ENCODE results near the gene DOCK7.
"Not testable (repeated sequence)": the region's sequence is repeated elsewhere in the genome, so short reads cannot be mapped to it uniquely, and the experiment has no call there.

The DOCK7 gene

DNA sequence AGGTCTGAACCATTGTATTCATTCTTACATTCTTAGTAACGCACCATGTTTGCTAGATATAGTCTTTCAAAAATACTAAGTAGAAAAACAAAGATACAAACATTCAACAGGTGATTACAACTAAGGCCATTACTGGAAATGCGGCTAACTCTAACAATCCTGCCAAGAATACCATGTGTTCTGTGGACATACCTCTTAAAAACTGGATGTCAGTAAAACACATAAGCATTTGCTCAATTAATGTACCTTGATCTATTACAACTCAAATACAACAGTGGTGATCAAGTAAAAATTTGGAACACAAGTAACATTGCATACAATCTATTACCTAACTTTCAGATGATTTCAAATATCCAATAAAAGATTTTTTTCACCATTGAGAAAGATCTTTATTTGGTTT, 75.4 kb downstream of the DOCK7 start:
- ATAC-seq (ENCODE audit: low read depth) (no peak), DNase-seq (ENCODE audit: low spot score in 2 of 2) (no peak)
- Mint-ChIP-seq H3K27me3 (no peaks in the 10 kb centered on the region), H3K4me3 (no peak overlapping the region), H3K36me3 (peaks cover 3% of the 10 kb centered on the region), H3K27ac (peak overlapping the region; percentile 70), H3K4me1 (peaks cover 10% of the 10 kb centered on the region), H3K9me3 (no peaks in the 10 kb centered on the region)

DNA sequence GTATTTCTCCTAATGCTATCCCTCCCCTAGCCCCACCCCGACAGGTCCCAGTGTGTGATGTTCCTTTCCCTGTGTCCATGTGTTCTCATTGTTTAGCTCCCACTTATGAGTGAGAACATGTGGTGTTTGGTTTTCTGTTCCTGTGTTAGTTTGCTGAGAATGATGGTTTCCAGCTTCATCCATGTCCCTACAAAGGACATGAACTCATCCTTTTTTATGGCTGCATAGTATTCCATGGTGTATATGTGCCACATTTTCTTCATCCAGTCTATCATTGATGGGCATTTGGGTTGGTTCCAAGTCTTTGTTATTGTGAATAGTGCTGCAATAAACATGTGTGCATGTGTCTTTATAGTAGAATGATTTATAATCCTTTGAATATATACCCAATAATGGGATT, 77.6 kb downstream of the DOCK7 start:
- not testable (repeated sequence) for ATAC-seq (ENCODE audit: low read depth); H3K9me3 Mint-ChIP-seq

DNA sequence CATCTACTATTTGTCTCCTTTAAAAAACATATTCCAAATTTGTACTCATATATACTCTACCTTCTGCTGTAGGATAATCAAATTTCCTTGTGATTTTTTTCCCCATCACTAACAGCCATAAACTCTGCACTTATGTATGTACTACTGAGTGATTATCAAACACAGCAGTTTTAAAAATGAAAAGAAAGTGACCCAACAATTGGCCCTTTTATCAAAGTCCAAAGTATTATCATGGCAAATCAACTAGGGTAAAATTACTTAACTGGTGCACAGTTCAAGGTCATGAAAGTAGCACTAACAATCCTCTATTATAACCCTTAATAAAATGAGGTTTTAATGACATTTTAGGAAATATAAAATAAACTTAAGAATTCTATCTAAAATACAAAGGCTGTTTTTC, 79.3 kb downstream of the DOCK7 start:
- peaks cover 4% of the 10 kb centered on the region for H3K36me3 Mint-ChIP-seq
- ATAC-seq (ENCODE audit: low read depth) (no peak), DNase-seq (ENCODE audit: low spot score in 2 of 2) (no peak)
- no peak overlapping the region for H3K4me3 Mint-ChIP-seq
- no peaks in the 10 kb centered on the region for H3K9me3 Mint-ChIP-seq
- no peak overlapping the region for H3K27ac Mint-ChIP-seq
- H3K27me3 Mint-ChIP-seq, result no peaks in the 10 kb centered on the region
- H3K4me1 Mint-ChIP-seq, result peaks cover 8% of the 10 kb centered on the region

More for the DNA sequence above, 77.6 kb downstream of the DOCK7 start:
- not testable (repeated sequence) for H3K36me3 Mint-ChIP-seq; H3K4me3 Mint-ChIP-seq; H3K27me3 Mint-ChIP-seq; DNase-seq (ENCODE audit: low spot score in 2 of 2); H3K27ac Mint-ChIP-seq
- H3K4me1 Mint-ChIP-seq, result peaks cover 10% of the 10 kb centered on the region

DNA sequence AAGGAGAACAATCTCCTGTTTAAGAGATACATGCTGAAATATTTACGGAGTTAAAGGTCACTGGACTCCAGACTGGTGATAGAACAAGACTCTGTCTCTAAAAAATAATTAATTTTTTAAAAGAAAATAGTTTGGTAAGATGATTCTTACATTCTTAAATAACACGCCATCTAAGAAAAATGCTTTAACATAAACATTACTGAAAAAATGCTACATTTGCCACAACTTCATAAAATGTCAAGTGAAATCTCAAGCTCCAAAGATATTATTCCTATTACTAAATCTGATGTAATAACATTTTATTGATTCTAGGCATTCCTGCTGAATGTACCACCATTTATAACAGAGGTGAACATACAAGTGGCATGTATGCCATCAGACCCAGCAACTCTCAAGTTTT, 86.7 kb downstream of the DOCK7 start:
- H3K9me3 Mint-ChIP-seq, result no peaks in the 10 kb centered on the region

GRCh38 chr1:62599044-62599443, 89.1 kb downstream of the DOCK7 start:
- no peak overlapping the region for H3K4me3 Mint-ChIP-seq
- H3K36me3 Mint-ChIP-seq, result peaks cover 4% of the 10 kb centered on the region
- H3K27ac Mint-ChIP-seq, result no peak overlapping the region
- no peaks in the 10 kb centered on the region for H3K27me3 Mint-ChIP-seq
- peaks cover 3% of the 10 kb centered on the region for H3K4me1 Mint-ChIP-seq
- no peaks in the 10 kb centered on the region for H3K9me3 Mint-ChIP-seq
- DNase-seq (ENCODE audit: low spot score in 2 of 2) (no peak), ATAC-seq (ENCODE audit: low read depth) (no peak)

More for the DNA sequence above, 86.7 kb downstream of the DOCK7 start:
- no peaks in the 10 kb centered on the region for H3K27me3 Mint-ChIP-seq
- peaks cover 4% of the 10 kb centered on the region for H3K36me3 Mint-ChIP-seq
- no peak for DNase-seq (ENCODE audit: low spot score in 2 of 2)
- peaks cover 3% of the 10 kb centered on the region for H3K4me1 Mint-ChIP-seq
- H3K27ac Mint-ChIP-seq, result no peak overlapping the region
- no peak overlapping the region for H3K4me3 Mint-ChIP-seq
- ATAC-seq (ENCODE audit: low read depth), result no peak

- Mint-ChIP-seq H3K4me1 (peaks cover 3% of the 10 kb centered on the region), H3K36me3 (peaks cover 4% of the 10 kb centered on the region), H3K27me3 (no peaks in the 10 kb centered on the region), H3K9me3 (no peaks in the 10 kb centered on the region), H3K27ac (no peak within 1 kb of the TSS), H3K4me3 (no peak within 1 kb of the TSS)
- no peak for ATAC-seq (ENCODE audit: low read depth)
- no peak for DNase-seq (ENCODE audit: low spot score in 2 of 2)
These were observed 90.9 kb downstream of the DOCK7 start, which contains the start of gene ANGPTL3 for GRCh38 chr1:62597281-62597680. ANGPTL3 (plus strand) TSS chr1:62597520; CDS start chr1:62597567, 47 bp downstream.

- DNase-seq (ENCODE audit: low spot score in 2 of 2) (no peak), ATAC-seq (ENCODE audit: low read depth) (no peak)
- Mint-ChIP-seq H3K27me3 (no peaks in the 10 kb centered on the region), H3K9me3 (no peaks in the 10 kb centered on the region), H3K4me3 (no peak overlapping the region), H3K27ac (no peak overlapping the region), H3K4me1 (peaks cover 3% of the 10 kb centered on the region), H3K36me3 (peaks cover 6% of the 10 kb centered on the region)
These were observed 92.5 kb downstream of the DOCK7 start for GRCh38 chr1:62595647-62596046.

- Mint-ChIP-seq H3K27me3 (no peaks in the 10 kb centered on the region), H3K9me3 (no peaks in the 10 kb centered on the region), H3K36me3 (peaks cover 8% of the 10 kb centered on the region), H3K4me1 (no peaks in the 10 kb centered on the region), H3K27ac (no peak overlapping the region), H3K4me3 (no peak overlapping the region)
- no peak for DNase-seq (ENCODE audit: low spot score in 2 of 2)
- ATAC-seq (ENCODE audit: low read depth), result no peak
These were observed 94.3 kb downstream of the DOCK7 start for GRCh38 chr1:62593825-62594394.

- ATAC-seq (ENCODE audit: low read depth), result no peak
- Mint-ChIP-seq H3K27me3 (no peaks in the 10 kb centered on the region), H3K4me3 (no peak overlapping the region), H3K9me3 (no peaks in the 10 kb centered on the region), H3K27ac (no peak overlapping the region), H3K36me3 (peaks cover 6% of the 10 kb centered on the region), H3K4me1 (no peaks in the 10 kb centered on the region)
- no peak for DNase-seq (ENCODE audit: low spot score in 2 of 2)
These were observed 97.2 kb downstream of the DOCK7 start for GRCh38 chr1:62590970-62591368.

DNA sequence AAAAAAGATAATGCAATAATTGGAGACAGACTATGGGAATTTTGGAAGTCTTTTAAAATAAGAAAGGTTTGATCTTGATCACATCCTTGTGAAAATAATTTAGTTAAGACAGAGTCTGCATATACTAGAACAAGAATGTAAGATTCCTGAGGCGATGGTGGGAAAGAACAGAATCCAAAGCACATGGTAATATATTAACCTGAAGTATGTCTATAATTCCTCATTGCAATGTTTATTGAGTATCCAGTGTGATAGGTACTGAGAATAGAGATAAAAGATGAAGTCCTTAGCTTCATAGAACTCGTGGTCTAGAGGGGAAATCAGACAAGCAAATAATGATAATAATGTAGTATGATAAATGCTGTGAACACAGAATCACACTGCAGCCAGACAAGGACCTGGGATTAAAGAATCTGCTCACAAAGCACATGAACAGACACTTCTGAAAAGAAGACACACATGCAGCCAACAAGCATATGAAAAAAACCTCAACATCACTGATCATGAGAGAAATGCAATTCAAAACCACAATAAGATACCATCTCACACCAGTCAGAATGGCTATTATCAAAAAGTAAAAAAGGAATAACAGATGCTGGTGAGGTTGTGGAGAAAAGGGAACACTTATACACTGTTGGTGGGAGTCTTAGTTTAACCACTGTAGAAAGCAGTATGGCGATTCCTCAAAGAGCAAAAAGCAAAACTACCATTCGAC, 97.8 kb downstream of the DOCK7 start:
- ATAC-seq (ENCODE audit: low read depth), result no peak
- H3K27ac Mint-ChIP-seq, result no peak overlapping the region
- no peak overlapping the region for H3K4me3 Mint-ChIP-seq
- H3K4me1 Mint-ChIP-seq, result no peaks in the 10 kb centered on the region
- no peaks in the 10 kb centered on the region for H3K9me3 Mint-ChIP-seq
- H3K36me3 Mint-ChIP-seq, result peaks cover 12% of the 10 kb centered on the region
- no peak for DNase-seq (ENCODE audit: low spot score in 2 of 2)
- H3K27me3 Mint-ChIP-seq, result no peaks in the 10 kb centered on the region

GRCh38 chr1:62589321-62589720, 98.9 kb downstream of the DOCK7 start:
- ATAC-seq (ENCODE audit: low read depth), result no peak

GRCh38 chr1:62588000-62588399, 100.2 kb downstream of the DOCK7 start:
- Mint-ChIP-seq H3K9me3 (no peaks in the 10 kb centered on the region), H3K27ac (no peak overlapping the region), H3K4me1 (no peaks in the 10 kb centered on the region), H3K4me3 (no peak overlapping the region), H3K36me3 (peaks cover 13% of the 10 kb centered on the region), H3K27me3 (no peaks in the 10 kb centered on the region)
- ATAC-seq (ENCODE audit: low read depth) (no peak), DNase-seq (ENCODE audit: low spot score in 2 of 2) (no peak)

More at GRCh38 chr1:62589321-62589720, 98.9 kb downstream of the DOCK7 start:
- Mint-ChIP-seq H3K27me3 (no peaks in the 10 kb centered on the region), H3K4me1 (no peaks in the 10 kb centered on the region), H3K4me3 (no peak overlapping the region), H3K36me3 (peaks cover 13% of the 10 kb centered on the region), H3K9me3 (no peaks in the 10 kb centered on the region), H3K27ac (no peak overlapping the region)
- DNase-seq (ENCODE audit: low spot score in 2 of 2), result no peak

GRCh38 chr1:62585469-62586155, 102.6 kb downstream of the DOCK7 start:
- H3K4me3 Mint-ChIP-seq, result no peak overlapping the region
- DNase-seq (ENCODE audit: low spot score in 2 of 2) (no peak), ATAC-seq (ENCODE audit: low read depth) (no peak)
- peaks cover 2% of the 10 kb centered on the region for H3K9me3 Mint-ChIP-seq
- H3K36me3 Mint-ChIP-seq, result peaks cover 19% of the 10 kb centered on the region
- no peak overlapping the region for H3K27ac Mint-ChIP-seq
- no peaks in the 10 kb centered on the region for H3K4me1 Mint-ChIP-seq
- no peaks in the 10 kb centered on the region for H3K27me3 Mint-ChIP-seq

- ATAC-seq (ENCODE audit: low read depth), result no peak
- H3K36me3 Mint-ChIP-seq, result peaks cover 37% of the 10 kb centered on the region
- H3K27me3 Mint-ChIP-seq, result no peaks in the 10 kb centered on the region
- H3K9me3 Mint-ChIP-seq, result peaks cover 7% of the 10 kb centered on the region
- H3K4me1 Mint-ChIP-seq, result no peaks in the 10 kb centered on the region
- no peak overlapping the region for H3K4me3 Mint-ChIP-seq
- DNase-seq (ENCODE audit: low spot score in 2 of 2), result no peak
- H3K27ac Mint-ChIP-seq, result no peak overlapping the region
These were observed 114.5 kb downstream of the DOCK7 start for GRCh38 chr1:62573675-62574074.
